CD4-positive, alpha-beta T cell treated with Interleukin-10 for 1 hour (primary cell): ENCODE measurements around the gene ESRRA.

ENCODE experiments used
- DNase-seq: peaks from one replicate; pipeline ENCODE4 v3.0.0-alpha.2; 2020

Gene ESRRA

GRCh38 chr11:64334764-64335735 lies 29.7 kb downstream of the ESRRA start:
- no peak for DNase-seq

DNA sequence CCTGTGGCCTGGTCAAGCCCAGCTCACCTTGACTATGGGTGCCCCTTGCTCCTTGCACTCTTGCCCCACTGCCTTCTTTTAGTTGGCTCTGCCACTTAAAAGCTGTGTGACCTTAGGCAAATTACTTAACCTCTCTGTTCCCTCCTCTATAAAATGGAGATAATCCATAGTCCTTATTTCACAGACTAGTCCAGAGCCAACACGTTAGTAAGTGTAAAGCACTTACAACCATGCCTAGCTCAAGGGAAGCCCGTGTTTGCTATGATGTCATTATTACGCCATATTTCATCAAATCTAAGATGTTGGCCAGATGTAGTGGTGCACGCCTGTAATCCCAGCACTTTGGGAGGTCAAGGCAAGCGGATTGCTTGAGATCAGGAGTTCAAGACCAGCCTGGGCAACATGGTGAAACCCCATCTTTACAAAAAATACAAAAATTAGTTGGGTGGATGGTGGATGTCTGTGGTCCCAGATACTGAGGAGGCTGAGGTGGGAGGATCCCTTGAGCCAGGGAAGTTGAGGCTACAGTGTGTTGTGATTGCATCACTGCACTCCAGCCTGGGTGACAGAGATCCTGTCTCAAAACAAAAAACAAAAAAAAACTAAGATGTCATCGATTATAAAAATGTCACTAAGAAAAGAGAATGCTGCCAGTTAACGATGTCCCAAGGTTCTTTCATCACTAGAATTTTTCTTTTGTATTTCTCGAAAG lies 32.4 kb downstream of the ESRRA start:
- DNase-seq, result no peak

- no peak for DNase-seq
Observed at GRCh38 chr11:64338716-64339115, 33.4 kb downstream of the ESRRA start.

GRCh38 chr11:64339286-64339685 lies 34.0 kb downstream of the ESRRA start:
- DNase-seq, result no peak

DNA sequence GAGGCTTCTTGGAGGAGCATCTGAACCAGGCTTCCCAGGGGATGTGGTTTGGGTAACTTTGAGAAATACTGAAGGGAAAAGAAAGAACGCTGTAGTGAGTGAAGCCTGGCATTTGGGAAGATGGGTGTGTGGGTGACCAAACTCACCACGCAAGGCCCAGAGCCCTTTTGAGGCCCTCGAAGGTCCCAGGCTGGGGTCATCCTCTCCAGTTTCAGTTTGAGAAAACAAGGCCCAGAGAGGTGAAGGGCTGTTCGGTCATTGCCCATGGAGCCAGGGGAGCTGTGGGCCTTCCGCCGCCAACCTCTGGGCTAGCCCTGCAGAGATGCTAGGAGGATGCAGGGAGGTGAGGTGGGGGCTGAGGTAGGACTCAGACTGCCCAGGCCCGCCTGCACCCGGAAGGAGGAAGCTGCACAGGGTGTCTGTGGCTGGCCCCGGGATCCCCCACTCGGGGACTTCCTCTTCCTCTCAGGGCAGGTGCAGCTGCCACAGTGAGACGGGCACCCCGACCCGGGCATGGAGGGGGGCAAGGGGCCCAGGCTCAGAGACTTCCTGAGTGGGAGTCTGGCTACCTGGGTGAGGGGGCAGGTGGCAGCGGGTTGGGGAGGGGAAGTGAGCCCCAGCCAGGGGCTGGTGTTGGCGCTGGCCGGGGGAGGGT lies 34.6 kb downstream of the ESRRA start, which contains the start of gene CCDC88B:
Gene CCDC88B (plus strand): TSS at position 451 of the 655 bp plus-strand sequence. CDS start 63 bp downstream, at position 514.
- peak; percentile 92 for DNase-seq

GRCh38 chr11:64340671-64341335 lies 35.5 kb downstream of the ESRRA start:
- DNase-seq, result peak; percentile 79

- no peak for DNase-seq
Observed at GRCh38 chr11:64341429-64341828, 36.1 kb downstream of the ESRRA start.

DNA sequence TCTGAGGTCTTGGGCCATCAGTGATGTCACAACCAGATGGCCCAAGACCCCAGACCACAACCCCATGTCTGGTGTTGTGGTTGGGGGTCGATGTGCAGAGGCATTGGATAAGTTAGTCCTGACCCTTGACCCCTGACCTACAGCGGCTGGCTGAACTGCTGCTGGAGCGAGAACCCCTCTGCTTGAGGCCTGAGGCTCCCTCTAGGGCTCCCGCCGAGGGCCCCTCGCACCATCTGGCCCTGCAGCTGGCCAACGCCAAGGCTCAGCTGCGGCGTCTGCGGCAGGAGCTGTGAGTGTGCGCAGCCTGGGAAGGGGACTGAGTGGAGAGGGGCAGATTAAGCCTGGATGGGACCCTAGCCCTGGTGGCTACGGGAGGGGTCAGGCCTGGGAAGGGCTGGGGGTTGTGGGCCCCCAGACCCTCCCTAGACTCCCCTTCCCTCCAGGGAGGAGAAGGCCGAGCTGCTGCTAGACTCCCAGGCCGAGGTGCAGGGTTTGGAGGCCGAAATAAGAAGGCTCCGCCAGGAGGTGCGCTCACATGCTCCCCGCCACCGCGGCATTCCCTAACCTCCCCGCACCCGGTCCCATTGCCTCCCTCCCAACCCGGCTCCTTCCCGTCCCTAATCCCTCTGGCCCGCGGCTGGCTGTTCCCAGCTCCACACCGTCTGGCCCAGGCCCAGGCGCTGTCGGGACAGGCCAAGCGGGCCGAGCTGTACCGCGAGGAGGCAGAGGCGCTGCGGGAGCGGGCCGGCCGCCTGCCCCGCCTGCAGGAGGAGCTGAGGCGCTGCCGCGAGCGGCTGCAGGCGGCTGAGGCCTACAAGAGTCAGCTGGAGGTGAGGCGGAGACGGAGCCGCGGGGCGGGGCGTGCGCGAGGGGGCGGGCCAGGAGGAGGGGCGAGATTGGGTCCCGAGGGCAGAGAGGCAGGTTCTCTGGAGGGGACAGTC lies 36.8 kb downstream of the ESRRA start:
- DNase-seq, result peak; percentile 93

- no peak for DNase-seq
Observed at GRCh38 chr11:64342869-64343745, 37.8 kb downstream of the ESRRA start.

- DNase-seq, result no peak
Observed at GRCh38 chr11:64343767-64344559, 38.6 kb downstream of the ESRRA start.

DNA sequence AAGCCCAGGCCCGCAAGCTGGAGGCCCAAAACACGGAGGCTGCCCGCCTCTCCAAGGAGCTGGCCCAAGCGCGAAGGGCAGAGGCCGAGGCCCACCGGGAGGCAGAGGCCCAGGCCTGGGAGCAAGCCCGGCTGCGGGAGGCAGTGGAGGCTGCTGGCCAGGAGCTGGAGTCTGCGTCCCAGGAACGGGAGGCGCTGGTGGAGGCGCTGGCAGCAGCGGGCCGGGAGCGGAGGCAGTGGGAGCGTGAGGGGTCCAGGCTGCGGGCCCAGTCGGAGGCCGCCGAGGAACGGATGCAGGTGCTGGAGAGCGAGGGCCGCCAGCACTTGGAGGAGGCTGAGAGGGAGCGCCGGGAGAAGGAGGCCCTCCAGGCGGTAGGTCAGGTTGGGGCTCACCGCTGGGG lies 39.5 kb downstream of the ESRRA start:
- no peak for DNase-seq

DNA sequence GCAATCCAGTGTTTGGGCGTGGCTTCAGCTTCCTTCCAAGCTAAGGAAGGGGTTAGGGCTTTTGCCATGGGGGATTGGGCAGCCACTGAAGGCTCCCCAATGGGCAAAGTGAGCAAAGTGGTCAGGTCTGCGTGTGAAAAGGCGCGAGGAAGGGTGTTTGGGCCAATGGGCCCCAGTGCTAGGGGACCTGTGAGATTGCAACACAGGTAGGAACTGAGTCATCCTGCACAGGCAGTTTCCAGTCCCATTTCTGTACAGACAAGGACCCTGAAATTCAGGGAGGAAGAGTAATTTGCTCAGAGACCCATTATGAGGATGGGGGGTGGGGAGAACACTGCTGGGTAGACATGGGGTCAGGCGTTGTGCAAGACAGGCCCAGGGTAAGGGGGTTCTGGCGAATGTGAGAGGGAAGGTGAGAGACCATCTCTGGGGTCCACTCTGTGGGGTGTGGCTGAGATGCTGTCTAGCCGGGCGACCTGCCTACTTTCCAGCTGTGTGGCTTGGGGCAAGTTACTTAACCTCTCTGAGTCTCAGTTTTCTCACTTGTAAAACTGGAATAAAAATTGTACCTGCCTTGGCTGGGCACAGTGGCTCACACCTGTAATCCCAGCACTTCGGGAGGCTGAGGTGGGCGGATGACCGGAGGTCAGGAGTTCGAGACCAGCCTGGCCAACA lies 42.0 kb downstream of the ESRRA start:
- no peak for DNase-seq

DNA sequence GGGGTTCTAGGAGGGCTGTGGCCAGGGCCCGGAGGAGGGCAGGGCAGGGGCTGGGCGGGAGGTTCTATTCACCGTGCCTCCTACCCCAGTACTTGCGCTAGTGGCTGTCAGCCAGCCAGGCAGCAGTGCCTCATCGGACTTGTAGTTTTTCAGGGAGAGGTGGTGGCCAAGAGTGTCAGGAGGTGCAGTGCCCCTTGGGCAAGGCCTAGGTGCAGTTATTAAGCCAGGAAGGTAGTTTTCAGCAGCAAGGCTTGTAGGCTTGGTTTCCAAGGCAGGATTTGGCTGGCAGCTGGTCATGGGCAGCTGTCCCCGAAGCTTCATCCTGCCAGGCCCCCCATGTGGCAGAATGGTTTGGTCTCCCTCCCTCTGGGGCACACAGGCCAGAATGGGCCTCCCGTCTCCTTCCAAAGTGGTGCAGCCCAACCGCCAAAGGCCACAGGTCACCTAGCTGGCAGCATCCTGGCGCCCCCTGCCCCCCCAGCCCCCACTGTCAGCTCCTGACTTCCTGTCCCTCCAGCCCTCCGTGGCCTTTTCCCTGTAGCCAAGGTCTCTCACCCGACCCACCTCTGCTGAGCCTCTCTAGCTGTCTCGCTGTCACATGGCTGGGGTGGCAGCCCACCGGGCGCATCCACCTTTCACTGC lies 43.2 kb downstream of the ESRRA start:
- DNase-seq, result no peak

DNA sequence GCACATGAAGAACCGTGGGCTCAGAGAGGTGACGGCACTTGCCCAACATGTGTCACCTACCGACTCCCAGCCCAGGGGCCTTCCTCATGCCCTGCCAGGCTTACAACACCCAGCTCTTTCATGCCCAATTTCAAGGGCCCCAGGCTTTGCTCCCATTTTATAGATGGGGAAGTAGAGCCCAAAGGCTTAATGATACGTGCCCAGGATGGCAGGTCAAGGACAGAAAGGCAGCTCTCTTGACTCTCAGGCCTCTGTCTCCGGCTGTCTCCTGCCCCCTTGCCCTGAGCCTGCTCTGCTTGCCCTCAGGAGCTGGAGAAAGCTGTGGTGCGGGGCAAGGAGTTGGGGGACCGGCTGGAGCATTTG lies 43.7 kb downstream of the ESRRA start:
- no peak for DNase-seq

GRCh38 chr11:64349404-64349803 lies 44.1 kb downstream of the ESRRA start:
- DNase-seq, result no peak

DNA sequence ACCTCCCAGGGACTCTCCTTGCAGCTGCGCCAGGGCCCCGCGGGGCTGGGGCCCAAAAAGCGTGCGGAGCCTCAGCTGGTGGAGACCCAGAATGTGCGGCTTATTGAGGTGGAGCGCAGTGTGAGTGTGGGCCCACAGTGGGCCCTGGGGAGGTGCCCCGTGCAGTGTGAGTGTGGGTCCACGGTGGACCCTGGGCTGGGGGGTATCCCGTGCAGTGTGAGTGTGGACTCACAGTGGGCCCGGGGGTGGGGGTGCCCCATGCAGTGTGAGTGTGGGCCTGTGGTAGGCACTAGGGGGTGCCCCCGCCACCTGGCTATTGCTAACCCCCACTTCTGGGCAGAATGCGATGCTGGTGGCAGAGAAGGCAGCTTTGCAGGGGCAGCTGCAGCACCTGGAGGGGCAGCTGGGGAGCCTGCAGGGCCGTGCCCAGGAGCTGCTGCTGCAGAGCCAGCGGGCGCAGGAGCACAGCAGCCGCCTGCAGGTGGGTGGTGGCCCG lies 45.9 kb downstream of the ESRRA start:
- no peak for DNase-seq

- DNase-seq, result no peak
Observed at GRCh38 chr11:64352099-64352994, 47.0 kb downstream of the ESRRA start.
